Panc1 (cell line): ENCODE results near the gene TBC1D24. TPM values are rescaled to one million over a fixed set of nuclear protein-coding genes. Genes with fewer than 3 reads are reported as not detected.

ENCODE experiments used
- ATAC-seq: fragments of 200-7000 bp; cut with Tn5 transposase; 2 replicates; pipeline ENCODE4 v1.9.1; 2020; ENCODE audit warnings: mild to moderate bottlenecking, moderate library complexity
- BruUV-seq: library from RNA; stranded (reverse); fragments of 400-500 nt; replicated peaks from 2 replicates; lab custom pipeline; 2021; lab: Mats Ljungman, UMichigan
- CTCF ChIA-PET: fragments of 300-600 bp; sonication (Branson Sonifier 250); formaldehyde crosslinking; loops from one replicate; lab custom pipeline; 2022; ENCODE audit warnings: antibody characterized with exemption; lab: Charles Lee
- POLR2A ChIA-PET: fragments of 300-600 bp; sonication (Branson Sonifier 250); formaldehyde crosslinking; loops from one replicate; lab custom pipeline; 2022; ENCODE audit warnings: antibody characterized with exemption; lab: Charles Lee
- DNase-seq: peaks from one replicate; pipeline ENCODE4 v3.0.0-alpha.2; 2010; ENCODE audit warnings: low read depth, low spot score
- H3K27ac ChIP-seq: 2 replicates; pipeline ENCODE4 v1.5.1; 2011; ENCODE audit warnings: mild to moderate bottlenecking, low read length, inconsistent platforms
- H3K27me3 ChIP-seq: fragments of 200-500 bp; sonication (Bioruptor generic); 2 replicates; pipeline ENCODE4 v1.6.0; 2014; ENCODE audit warnings: low read length, inconsistent platforms; ENCODE audit not compliant: control insufficient read depth, insufficient read depth
- H3K36me3 ChIP-seq: fragments of 200-500 bp; sonication (Bioruptor generic); 2 replicates; pipeline ENCODE4 v1.5.1; 2014; ENCODE audit warnings: inconsistent platforms, mild to moderate bottlenecking, low read length, moderate library complexity; ENCODE audit not compliant: control insufficient read depth, insufficient read depth
- H3K4me1 ChIP-seq: 2 replicates; pipeline ENCODE4 v1.5.1; 2011; ENCODE audit warnings: inconsistent platforms, mild to moderate bottlenecking, low read length, moderate library complexity; ENCODE audit not compliant: control insufficient read depth, insufficient read depth
- H3K4me3 ChIP-seq, 2 experiments: 2 replicates each; pipeline ENCODE4 v1.5.1; 2011 to 2012; ENCODE audit warnings: low read depth in 2 of 2, low read length in 2 of 2, mild to moderate bottlenecking in 2 of 2, inconsistent platforms in 1 of 2, moderate library complexity in 1 of 2
- H3K9me3 ChIP-seq: fragments of 200-500 bp; sonication (Bioruptor generic); 2 replicates; pipeline ENCODE4 v1.5.1; 2014; ENCODE audit warnings: low read depth, mild to moderate bottlenecking, inconsistent platforms, low read length, moderate library complexity; ENCODE audit not compliant: control insufficient read depth, insufficient read depth
- CTCF ChIP-seq: fragments of 450-650 bp; IDR thresholded peaks from 2 replicates; pipeline ENCODE4 v1.5.1; 2017; ENCODE audit warnings: mild to moderate bottlenecking
- POLR2AphosphoS5 ChIP-seq: IDR thresholded peaks from 2 replicates; pipeline ENCODE4 v1.6.1; 2012; ENCODE audit warnings: mild to moderate bottlenecking, low read depth, low read length, moderate library complexity
- REST ChIP-seq, 2 experiments: IDR thresholded peaks; 2 replicates each; pipeline ENCODE4 v1.6.1; 2011 to 2012; ENCODE audit warnings: low read depth in 2 of 2, control low read depth in 1 of 2, low read length in 1 of 2, mild to moderate bottlenecking in 1 of 2, moderate library complexity in 1 of 2; ENCODE audit not compliant: insufficient read depth in 1 of 2
- SIN3A ChIP-seq: IDR thresholded peaks from 2 replicates; pipeline ENCODE4 v1.6.1; 2012; ENCODE audit warnings: low read depth, mild to moderate bottlenecking, low read length, moderate library complexity, borderline replicate concordance; ENCODE audit not compliant: insufficient read depth
- TCF7L2 ChIP-seq: IDR thresholded peaks from 2 replicates; pipeline ENCODE4 v1.6.1; 2011; ENCODE audit warnings: mild to moderate bottlenecking, low read depth, low read length, inconsistent platforms
- in situ Hi-C: cut with HindIII; loops from 2 replicates; pipeline ENCODE4 v1.10.0; 2016; ENCODE audit warnings: low sequenced_read_pairs, low pct_unique_long_range_greater_than_20kb
- intact Hi-C: fragments of 100-400 bp; cut with micrococcal nuclease; formaldehyde crosslinking; loops from one replicate; pipeline ENCODE4 v1.10.0; 2022; ENCODE audit not compliant: unreplicated experiment
- total RNA-seq: library from RNA; stranded (reverse); gene quantifications from one replicate; pipeline ENCODE4 v1.2.1, GENCODE V29; 2021; ENCODE audit not compliant: unreplicated experiment

Gene TBC1D24
- total RNA-seq, 1 experiment from 2014 or later = 26.7 TPM

- Histone ChIP-seq H3K4me1 (peaks cover 8% of the 10 kb centered on the region; the same call in 1 of the 2 replicates), H3K27me3 (no peaks in the 10 kb centered on the region), H3K36me3 (no peaks in the 10 kb centered on the region), H3K4me3 (no peak overlapping the region), H3K27ac (no peak overlapping the region), H3K9me3 (no peaks in the 10 kb centered on the region)
- no peak for ATAC-seq
- intact Hi-C loops = no loop called here
- ChIA-PET POLR2A (interaction anchor here (0.6 kb wide), 1 partner anchor 271 kb away, joined by 3 read pairs; the partner anchor contains the start of gene PGP), CTCF (no interaction called here)
- in situ Hi-C loops = no loop called here
- no TSS peak for BruUV-seq
- TF ChIP-seq SIN3A = no peak
- no peak for TF ChIP-seq CTCF
- TF ChIP-seq POLR2AphosphoS5 = no peak
- no peak for TF ChIP-seq TCF7L2
- TF ChIP-seq REST (IDR thresholded peaks at IDR 0.05; ENCODE audit: insufficient read depth in 1 of 2, low read depth in 2 of 2, low read length in 1 of 2) = no peak
- no peak for DNase-seq
Observed at GRCh38 chr16:2485811-2486507, 11.0 kb downstream of the TBC1D24 start.

GRCh38 chr16:2486645-2487516 is 12.0 kb downstream of the TBC1D24 start:
- DNase-seq (no peak), ATAC-seq (peak; percentile 53)
- peaks cover 8% of the 10 kb centered on the region; the same call in 1 of the 2 replicates for H3K4me1 ChIP-seq
- BruUV-seq = no TSS peak
- intact Hi-C loops = no loop called here
- TF ChIP-seq POLR2AphosphoS5 = no peak
- no peak for TF ChIP-seq REST (IDR thresholded peaks at IDR 0.05; ENCODE audit: insufficient read depth in 1 of 2, low read depth in 2 of 2, low read length in 1 of 2)
- TF ChIP-seq CTCF = no peak
- no peak for TF ChIP-seq SIN3A
- no peak for TF ChIP-seq TCF7L2
- CTCF ChIA-PET = no interaction called here
- no peak overlapping the region for H3K27ac ChIP-seq
- in situ Hi-C loops = no loop called here
- no peaks in the 10 kb centered on the region for H3K36me3 ChIP-seq
- POLR2A ChIA-PET = no interaction called here
- H3K4me3 ChIP-seq = no peak overlapping the region
- H3K27me3 ChIP-seq = no peaks in the 10 kb centered on the region
- no peaks in the 10 kb centered on the region for H3K9me3 ChIP-seq
